ENCODE data around the gene PTBP1. TPM values are rescaled to one million over a fixed set of nuclear protein-coding genes. Genes with fewer than 3 reads are reported as not detected.
A peak's percentile ranks its signal among the peaks of the same experiment; 100 is the strongest.

PTBP1 gene
- total and polyA plus RNA-seq, 9 of the 15 experiments (the other 6 are each of a cell fraction or from before 2014, with no cell fraction given): 14.0 to 759 (median 234) TPM

- TF ChIP-seq ZBTB11 (CRISPR knock-in tag; IDR thresholded peaks at IDR 0.05): no peak
- no peak for TF ChIP-seq USF2 (CRISPR knock-in tag; IDR thresholded peaks at IDR 0.05)
- no peak for TF ChIP-seq CLOCK (CRISPR knock-in tag; IDR thresholded peaks at IDR 0.05; ENCODE audit: borderline replicate concordance)
- TF ChIP-seq ELF4 (CRISPR knock-in tag; IDR thresholded peaks at IDR 0.05): no peak
- no peak for TF ChIP-seq MCM3 (IDR thresholded peaks at IDR 0.05)
- no peak for TF ChIP-seq POLR3A (IDR thresholded peaks at IDR 0.05; ENCODE audit: borderline replicate concordance, extremely low read depth, insufficient read depth, insufficient read length)
- no peak; the same call in 1 of the 2 replicates for TF ChIP-seq ZNF445 (CRISPR knock-in tag; IDR thresholded peaks at IDR 0.05; ENCODE audit: low read depth)
- TF ChIP-seq ID3 (CRISPR knock-in tag; IDR thresholded peaks at IDR 0.05): no peak
- TF ChIP-seq ID3 (tag; IDR thresholded peaks at IDR 0.05): no peak
- no peak for TF ChIP-seq KDM2B (CRISPR knock-in tag; IDR thresholded peaks at IDR 0.05)
- no peak for TF ChIP-seq MAX (CRISPR knock-in tag; IDR thresholded peaks at IDR 0.05)
- TF ChIP-seq ZNF184 (CRISPR knock-in tag; IDR thresholded peaks at IDR 0.05): no peak
- no peak for TF ChIP-seq ZNF764 (CRISPR knock-in tag; IDR thresholded peaks at IDR 0.05; ENCODE audit: low read depth)
- TF ChIP-seq ZNF592 (IDR thresholded peaks at IDR 0.05): peak; percentile 59
- peak; percentile 52; the same call in 1 of the 2 replicates for TF ChIP-seq SP1 (CRISPR knock-in tag; IDR thresholded peaks at IDR 0.05)
These were observed 4.9 kb upstream of the PTBP1 start (continued) for GRCh38 chr19:792306-792885.

Data from K562 (cell line).